ENCODE data around the gene ITGA11.

- no peak for TF ChIP-seq CTCF (IDR thresholded peaks at IDR 0.05 in 8 of 11, conservative IDR thresholded peaks at IDR 0.05 in 3 of 11)
- TF ChIP-seq POLR2AphosphoS5 (IDR thresholded peaks at IDR 0.05), result no peak
Observed at GRCh38 chr15:68365770-68366169, 66.2 kb downstream of the ITGA11 start.

Measured in spleen (tissue), 7 donors.